ENCODE data around the gene CHSY1. TPM values are rescaled to one million over a fixed set of nuclear protein-coding genes. Genes with fewer than 3 reads are reported as not detected.

The CHSY1 gene, protein sequence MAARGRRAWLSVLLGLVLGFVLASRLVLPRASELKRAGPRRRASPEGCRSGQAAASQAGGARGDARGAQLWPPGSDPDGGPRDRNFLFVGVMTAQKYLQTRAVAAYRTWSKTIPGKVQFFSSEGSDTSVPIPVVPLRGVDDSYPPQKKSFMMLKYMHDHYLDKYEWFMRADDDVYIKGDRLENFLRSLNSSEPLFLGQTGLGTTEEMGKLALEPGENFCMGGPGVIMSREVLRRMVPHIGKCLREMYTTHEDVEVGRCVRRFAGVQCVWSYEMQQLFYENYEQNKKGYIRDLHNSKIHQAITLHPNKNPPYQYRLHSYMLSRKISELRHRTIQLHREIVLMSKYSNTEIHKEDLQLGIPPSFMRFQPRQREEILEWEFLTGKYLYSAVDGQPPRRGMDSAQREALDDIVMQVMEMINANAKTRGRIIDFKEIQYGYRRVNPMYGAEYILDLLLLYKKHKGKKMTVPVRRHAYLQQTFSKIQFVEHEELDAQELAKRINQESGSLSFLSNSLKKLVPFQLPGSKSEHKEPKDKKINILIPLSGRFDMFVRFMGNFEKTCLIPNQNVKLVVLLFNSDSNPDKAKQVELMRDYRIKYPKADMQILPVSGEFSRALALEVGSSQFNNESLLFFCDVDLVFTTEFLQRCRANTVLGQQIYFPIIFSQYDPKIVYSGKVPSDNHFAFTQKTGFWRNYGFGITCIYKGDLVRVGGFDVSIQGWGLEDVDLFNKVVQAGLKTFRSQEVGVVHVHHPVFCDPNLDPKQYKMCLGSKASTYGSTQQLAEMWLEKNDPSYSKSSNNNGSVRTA
- 39.0 and 43.2 TPM in 2 replicates for total RNA-seq

DNA sequence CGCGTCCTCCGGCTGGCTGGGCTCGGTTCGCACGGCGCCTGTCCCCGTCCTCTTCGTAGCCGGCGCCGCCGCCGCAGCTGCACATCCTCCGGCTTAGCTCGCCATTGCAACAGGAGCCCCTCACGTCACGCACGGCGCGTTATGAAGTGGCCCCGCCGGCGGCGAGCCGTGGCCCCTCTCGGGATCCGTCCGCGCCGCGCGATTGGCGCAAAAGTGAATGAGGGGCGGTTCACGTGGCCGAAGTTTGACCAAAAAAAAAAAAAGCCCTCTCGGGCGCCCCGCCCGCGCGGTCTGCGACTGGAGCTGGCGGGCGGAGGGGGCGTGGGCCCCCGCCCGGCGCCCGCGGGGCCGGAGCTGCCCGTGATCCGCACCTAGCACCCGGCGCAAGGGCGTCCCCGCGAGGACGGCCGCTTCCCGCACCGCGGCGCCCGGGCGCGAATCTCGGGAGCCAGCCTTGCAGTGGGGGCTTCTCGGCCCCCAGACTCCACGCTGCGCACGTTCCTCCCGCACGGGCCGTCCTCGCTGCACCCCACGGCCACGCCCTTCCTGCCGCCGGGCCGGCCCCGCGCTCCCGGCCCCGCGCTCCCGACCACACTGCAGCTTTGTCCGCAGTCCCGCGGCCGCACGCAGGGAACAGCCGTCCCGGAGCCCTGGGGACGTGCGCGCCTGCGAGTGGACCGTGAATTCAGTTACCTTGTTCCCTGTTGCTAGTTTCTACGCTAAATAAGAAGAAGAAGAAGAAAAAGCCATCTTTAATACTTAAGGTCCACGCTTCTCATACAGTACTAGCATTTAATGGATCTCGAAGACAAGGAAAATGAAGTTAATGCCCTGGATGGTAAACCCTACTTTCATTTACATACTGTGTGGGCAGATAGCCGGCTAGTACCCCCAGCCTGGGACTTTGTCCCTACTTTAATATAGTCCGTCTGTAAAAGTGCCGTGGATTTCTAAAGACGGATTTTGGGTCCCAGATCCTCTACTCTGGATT lies at the start of gene CHSY1:
Gene CHSY1 (minus strand): TSS at position 219 of the 991 bp plus-strand sequence. CDS start 592 bp downstream, outside the sequence.

DNA sequence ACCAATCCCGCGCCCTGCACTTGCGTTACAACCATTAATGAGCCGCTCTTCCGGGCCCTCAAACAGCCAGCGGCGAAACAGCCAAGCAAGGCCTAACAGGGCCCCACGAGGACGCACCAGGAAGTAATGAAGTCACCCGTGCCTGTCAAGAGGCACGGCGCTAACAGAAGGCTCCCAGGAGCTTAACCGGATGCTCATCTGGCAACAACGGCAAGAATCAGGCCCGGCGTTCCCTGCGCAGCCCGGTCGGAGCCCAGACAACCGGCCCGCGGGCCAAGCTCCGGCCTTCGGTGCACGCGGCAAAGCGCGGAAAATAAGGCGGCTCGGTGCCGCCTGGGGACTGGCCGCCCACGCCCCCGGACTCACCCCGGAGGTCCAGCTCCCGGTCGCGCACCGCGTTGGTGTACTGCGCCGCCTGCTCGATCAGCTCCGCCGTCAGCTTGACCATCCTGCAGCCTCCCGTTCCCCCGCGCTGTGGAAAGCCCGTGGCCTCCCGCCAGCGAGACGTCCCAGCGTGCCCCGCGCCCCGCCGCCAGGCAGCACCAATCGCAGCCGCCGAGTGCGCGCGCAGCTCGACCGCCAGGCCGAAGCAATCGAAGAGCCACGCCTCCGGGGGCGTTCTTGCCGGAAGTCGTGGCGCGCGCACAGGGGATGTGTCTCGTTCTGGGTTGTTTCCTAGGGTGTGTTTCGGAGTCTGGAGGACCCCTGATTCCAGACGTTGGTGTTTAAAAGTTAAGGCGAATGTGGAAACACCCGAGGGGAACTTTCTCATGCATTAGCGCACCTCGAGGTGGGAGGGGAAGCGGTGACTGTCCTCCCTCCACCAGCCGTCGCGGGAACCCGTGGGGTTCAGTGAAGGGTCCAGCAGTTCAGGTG lies 43.1 kb upstream of the CHSY1 start, which contains the start of gene SNRPA1:
Gene SNRPA1 (minus strand): TSS at position 518 of the 876 bp plus-strand sequence. CDS start 70 bp downstream, at position 448.

DNA sequence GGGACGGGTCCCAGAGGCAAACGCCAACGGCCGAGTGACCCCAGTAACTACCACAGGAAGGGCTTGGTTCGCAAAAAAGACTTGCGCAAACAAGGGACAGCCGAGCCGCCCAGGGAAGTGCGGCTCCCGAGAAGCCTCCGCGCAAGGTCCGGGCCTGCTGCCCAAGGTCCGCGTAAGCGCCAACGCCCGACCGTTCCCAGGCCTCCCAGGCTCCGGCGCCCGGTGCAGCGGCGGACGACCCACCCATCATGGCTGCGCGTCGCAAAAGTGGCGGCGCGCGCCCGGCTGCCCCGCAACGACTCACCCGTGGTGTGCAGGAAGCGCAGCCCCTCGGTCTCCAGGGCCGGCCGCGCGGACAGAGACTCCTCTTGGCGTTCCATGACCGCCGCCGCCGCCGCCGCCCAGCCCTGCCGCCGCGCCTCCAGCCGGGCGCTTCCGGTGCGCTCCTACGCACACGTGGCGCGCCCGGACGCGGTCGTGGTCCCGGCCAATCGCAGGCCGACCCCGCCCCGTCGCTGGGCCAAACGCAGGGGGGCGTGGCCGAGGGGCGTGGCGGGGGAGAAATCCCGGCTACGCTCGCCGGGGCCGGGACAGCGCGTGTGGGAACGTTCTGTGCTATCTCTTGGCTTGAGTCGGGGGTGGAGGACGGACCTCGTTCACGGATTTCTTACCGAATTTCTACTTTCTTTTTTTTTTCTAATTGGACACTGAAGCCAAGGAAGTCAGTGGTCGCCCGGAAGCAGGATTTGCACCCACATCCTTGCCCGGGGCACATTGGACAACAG lies 25.4 kb upstream of the CHSY1 start, which contains the start of gene SELENOS:
Gene SELENOS (minus strand): TSS at position 448 of the 785 bp plus-strand sequence. CDS start 68 bp downstream, at position 380.

Other genes with a start within 250 kb of the CHSY1 start
- 48.0 and 60.7 TPM in 2 replicates for gene SELENOS, start 25.4 kb upstream of the CHSY1 start, total RNA-seq
- gene SNRPA1, start 43.2 kb upstream of the CHSY1 start, total RNA-seq = 10.6 and 26.3 TPM in 2 replicates
- 0.15 and 0.50 TPM in 2 replicates for gene PCSK6, start 237.7 kb upstream of the CHSY1 start, total RNA-seq